ENCODE data around the gene MCAT. TPM values are rescaled to one million over a fixed set of nuclear protein-coding genes. Genes with fewer than 3 reads are reported as not detected.

Gene MCAT, protein sequence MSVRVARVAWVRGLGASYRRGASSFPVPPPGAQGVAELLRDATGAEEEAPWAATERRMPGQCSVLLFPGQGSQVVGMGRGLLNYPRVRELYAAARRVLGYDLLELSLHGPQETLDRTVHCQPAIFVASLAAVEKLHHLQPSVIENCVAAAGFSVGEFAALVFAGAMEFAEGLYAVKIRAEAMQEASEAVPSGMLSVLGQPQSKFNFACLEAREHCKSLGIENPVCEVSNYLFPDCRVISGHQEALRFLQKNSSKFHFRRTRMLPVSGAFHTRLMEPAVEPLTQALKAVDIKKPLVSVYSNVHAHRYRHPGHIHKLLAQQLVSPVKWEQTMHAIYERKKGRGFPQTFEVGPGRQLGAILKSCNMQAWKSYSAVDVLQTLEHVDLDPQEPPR
- 10 to 100 TPM; 13.4 to 31.1 (median 15.7) TPM for total RNA-seq
- polyA plus RNA-seq = 10 to 100 TPM; 13.4 to 32.6 TPM
- long read RNA-seq, donor 1, transcript MCAT-202 (3 exons, 1,134 nt) = minor isoform, 5 of 23 reads
- long read RNA-seq, donor 1, transcript MCAT-201 (4 exons, 2,056 nt) = major isoform, 17 of 23 reads
- long read RNA-seq, donor 1, partial matches to known transcripts = 0 of 23 reads
- long read RNA-seq, donor 1, other reads (novel, unspliced or antisense) = 1 of 23 reads
- long read RNA-seq, donor 2, transcript MCAT-202 (3 exons, 1,134 nt) = minor isoform, 27 of 65 reads
- long read RNA-seq, donor 2, transcript MCAT-201 (4 exons, 2,056 nt) = major isoform, 32 of 65 reads
- long read RNA-seq, donor 2, partial matches to known transcripts = 1 of 65 reads
- long read RNA-seq, donor 2, other reads (novel, unspliced or antisense) = 5 of 65 reads
- long read RNA-seq, donor 3, transcript MCAT-201 (4 exons, 2,056 nt) = minor isoform, 10 of 26 reads
- long read RNA-seq, donor 3, transcript MCAT-202 (3 exons, 1,134 nt) = major isoform, 12 of 26 reads
- long read RNA-seq, donor 3, partial matches to known transcripts = 0 of 26 reads
- long read RNA-seq, donor 3, other reads (novel, unspliced or antisense) = 3 of 26 reads

DNA sequence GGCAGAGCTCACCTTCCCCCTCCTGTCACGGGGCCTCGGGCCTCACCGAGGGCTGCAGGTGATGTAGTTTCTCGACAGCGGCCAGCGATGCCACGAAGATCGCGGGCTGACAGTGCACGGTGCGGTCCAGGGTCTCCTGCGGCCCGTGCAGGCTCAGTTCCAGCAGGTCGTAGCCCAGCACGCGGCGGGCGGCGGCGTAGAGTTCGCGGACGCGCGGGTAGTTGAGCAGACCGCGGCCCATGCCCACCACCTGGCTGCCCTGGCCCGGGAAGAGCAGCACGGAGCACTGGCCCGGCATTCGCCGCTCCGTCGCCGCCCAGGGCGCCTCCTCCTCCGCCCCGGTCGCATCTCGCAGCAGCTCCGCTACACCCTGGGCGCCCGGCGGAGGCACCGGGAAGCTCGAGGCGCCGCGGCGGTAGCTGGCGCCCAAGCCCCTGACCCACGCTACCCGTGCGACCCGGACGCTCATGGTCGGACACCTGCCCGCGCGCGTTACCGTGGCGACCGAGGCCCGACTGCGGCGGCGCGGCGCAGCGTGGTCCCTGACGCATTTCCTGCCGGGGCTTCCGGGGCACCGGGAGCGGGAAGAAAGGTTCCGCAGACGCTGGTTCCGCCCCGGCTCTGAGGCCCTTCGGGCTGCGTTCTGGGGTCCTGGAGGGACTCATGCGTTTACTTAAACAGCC lies at the start of gene MCAT:
TSS of gene MCAT (minus strand) at position 519 of the 683 bp plus-strand sequence. CDS start at position 469, 50 bp downstream.
- Histone ChIP-seq H3K4me1 (peaks cover 0 to 27% (median 18%) of the 10 kb centered on the region in 12 donors), H3K9me3 (no peaks in the 10 kb centered on the region), H3K27ac (peak within 1 kb of the TSS in 11 of 12 donors; percentile 62 to 84 (median 74)), H3K4me3 (peak within 1 kb of the TSS; percentile 76 to 99 (median 90)), H3K27me3 (no peaks in the 10 kb centered on the region), H3K36me3 (peaks cover 0 to 33% (median 30%) of the 10 kb centered on the region in 9 donors)
- ATAC-seq = peak; percentile 75 to 96 (median 94)
- WGBS, 4 donors = 0 to 1% (median 0%) methylated on average over 38 to 83 of the region's 83 CpGs
- TF ChIP-seq POLR2A (IDR thresholded peaks at IDR 0.05) = peak in 1 of 2 donors; percentile 55
- TF ChIP-seq, protein P1, sequence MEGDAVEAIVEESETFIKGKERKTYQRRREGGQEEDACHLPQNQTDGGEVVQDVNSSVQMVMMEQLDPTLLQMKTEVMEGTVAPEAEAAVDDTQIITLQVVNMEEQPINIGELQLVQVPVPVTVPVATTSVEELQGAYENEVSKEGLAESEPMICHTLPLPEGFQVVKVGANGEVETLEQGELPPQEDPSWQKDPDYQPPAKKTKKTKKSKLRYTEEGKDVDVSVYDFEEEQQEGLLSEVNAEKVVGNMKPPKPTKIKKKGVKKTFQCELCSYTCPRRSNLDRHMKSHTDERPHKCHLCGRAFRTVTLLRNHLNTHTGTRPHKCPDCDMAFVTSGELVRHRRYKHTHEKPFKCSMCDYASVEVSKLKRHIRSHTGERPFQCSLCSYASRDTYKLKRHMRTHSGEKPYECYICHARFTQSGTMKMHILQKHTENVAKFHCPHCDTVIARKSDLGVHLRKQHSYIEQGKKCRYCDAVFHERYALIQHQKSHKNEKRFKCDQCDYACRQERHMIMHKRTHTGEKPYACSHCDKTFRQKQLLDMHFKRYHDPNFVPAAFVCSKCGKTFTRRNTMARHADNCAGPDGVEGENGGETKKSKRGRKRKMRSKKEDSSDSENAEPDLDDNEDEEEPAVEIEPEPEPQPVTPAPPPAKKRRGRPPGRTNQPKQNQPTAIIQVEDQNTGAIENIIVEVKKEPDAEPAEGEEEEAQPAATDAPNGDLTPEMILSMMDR (IDR thresholded peaks at IDR 0.05) = no peak
- DNase-seq = peak; percentile 89 to 91 (median 90)
- intact Hi-C loops (cut with DNase I) = no loop called here

DNA sequence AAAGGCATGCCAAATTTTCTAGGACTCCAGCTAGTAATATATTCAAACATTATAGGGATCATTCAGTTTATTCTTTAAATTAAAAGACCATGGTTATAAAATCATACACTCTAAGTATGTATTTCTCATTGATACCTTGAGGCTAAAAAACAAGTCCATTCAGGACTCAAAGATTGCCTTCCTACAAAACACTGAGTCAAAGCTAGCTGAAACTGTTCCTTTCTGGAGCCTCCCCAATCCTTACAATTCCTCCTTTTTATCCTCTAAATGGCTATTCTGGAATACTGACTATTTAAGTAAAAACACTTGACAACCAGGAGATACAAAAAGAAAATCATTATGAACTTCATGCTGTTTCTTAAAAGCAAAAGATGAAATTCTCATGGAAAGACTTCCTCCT lies 48.6 kb upstream of the MCAT start:
- H3K9me3 ChIP-seq = no peaks in the 10 kb centered on the region
- TF ChIP-seq, protein P1 (IDR thresholded peaks at IDR 0.05) = no peak
- no peak for TF ChIP-seq POLR2A (IDR thresholded peaks at IDR 0.05)
- intact Hi-C loops (cut with DNase I) = no loop called here
- peaks cover 0 to 6% (median 0%) of the 10 kb centered on the region in 9 donors for H3K27me3 ChIP-seq
- no peak overlapping the region for H3K27ac ChIP-seq
- no peak for ATAC-seq
- H3K4me3 ChIP-seq = no peak overlapping the region
- H3K36me3 ChIP-seq = no peaks in the 10 kb centered on the region
- peaks cover 0 to 6% (median 0%) of the 10 kb centered on the region in 12 donors for H3K4me1 ChIP-seq
- no peak for DNase-seq

DNA sequence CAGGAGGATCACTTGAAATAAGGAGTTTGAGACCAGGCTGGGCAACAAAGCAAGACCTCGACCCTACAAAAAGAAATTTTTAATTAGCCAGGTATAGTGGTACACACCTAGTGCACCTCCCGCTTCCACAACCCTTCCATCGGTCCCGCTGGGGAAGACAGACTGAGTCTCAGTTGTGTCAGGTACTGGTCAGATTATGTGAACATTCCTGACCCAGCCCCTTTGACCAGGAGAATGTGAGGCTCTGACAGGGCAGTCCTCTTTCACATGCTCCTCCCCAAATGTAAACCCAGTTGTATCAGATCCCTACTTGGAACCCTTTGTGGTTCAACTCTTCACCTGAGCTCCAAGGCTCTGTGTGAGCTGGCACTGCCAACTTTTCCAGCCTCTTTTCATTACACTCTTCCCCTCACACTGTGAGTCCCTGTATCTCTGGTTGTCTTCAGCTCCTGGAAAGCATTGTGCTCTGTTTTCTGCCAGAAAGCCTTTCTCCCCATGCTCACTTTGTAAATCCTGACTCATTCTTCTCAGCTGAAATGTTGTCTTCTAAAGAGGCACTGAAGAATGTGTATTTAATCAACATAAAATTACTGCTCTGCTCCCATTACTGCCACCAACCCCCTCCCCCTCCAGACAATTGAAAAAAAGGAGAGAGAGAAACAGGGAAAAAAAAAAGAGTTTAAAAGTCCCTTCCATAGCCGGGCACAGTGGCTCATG lies 45.8 kb upstream of the MCAT start:
- peak in 2 of 5 donors; percentile 10 to 17 for DNase-seq
- no peak overlapping the region for H3K4me3 ChIP-seq
- no peak for ATAC-seq
- H3K9me3 ChIP-seq = no peaks in the 10 kb centered on the region
- no peaks in the 10 kb centered on the region for H3K36me3 ChIP-seq
- TF ChIP-seq, protein P1 (IDR thresholded peaks at IDR 0.05) = no peak
- no peak for TF ChIP-seq POLR2A (IDR thresholded peaks at IDR 0.05)
- H3K27ac ChIP-seq = no peak overlapping the region
- no peaks in the 10 kb centered on the region for H3K27me3 ChIP-seq
- intact Hi-C loops (cut with DNase I) = loop anchor here in 1 of 10 donors (5.0 kb wide), 1 partner anchor 33 kb away; no protein-coding TSS in a partner anchor
- WGBS, 4 donors = 87 to 96% (median 89%) methylated on average over 5 of the region's 5 CpGs
- H3K4me1 ChIP-seq = peaks cover 0 to 30% (median 13%) of the 10 kb centered on the region in 12 donors
